MV-4-11 (cell line): Measurements from ENCODE around the gene RTKN2.
"Not testable (repeated sequence)": the region's sequence is repeated elsewhere in the genome, so short reads cannot be mapped to it uniquely, and the experiment has no call there.

Source experiments
- DNase-seq: peaks from one replicate; lab custom pipeline; 2025; lab: John Stamatoyannopoulos, UW

The RTKN2 gene, protein sequence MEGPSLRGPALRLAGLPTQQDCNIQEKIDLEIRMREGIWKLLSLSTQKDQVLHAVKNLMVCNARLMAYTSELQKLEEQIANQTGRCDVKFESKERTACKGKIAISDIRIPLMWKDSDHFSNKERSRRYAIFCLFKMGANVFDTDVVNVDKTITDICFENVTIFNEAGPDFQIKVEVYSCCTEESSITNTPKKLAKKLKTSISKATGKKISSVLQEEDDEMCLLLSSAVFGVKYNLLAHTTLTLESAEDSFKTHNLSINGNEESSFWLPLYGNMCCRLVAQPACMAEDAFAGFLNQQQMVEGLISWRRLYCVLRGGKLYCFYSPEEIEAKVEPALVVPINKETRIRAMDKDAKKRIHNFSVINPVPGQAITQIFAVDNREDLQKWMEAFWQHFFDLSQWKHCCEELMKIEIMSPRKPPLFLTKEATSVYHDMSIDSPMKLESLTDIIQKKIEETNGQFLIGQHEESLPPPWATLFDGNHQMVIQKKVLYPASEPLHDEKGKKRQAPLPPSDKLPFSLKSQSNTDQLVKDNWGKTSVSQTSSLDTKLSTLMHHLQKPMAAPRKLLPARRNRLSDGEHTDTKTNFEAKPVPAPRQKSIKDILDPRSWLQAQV

DNA sequence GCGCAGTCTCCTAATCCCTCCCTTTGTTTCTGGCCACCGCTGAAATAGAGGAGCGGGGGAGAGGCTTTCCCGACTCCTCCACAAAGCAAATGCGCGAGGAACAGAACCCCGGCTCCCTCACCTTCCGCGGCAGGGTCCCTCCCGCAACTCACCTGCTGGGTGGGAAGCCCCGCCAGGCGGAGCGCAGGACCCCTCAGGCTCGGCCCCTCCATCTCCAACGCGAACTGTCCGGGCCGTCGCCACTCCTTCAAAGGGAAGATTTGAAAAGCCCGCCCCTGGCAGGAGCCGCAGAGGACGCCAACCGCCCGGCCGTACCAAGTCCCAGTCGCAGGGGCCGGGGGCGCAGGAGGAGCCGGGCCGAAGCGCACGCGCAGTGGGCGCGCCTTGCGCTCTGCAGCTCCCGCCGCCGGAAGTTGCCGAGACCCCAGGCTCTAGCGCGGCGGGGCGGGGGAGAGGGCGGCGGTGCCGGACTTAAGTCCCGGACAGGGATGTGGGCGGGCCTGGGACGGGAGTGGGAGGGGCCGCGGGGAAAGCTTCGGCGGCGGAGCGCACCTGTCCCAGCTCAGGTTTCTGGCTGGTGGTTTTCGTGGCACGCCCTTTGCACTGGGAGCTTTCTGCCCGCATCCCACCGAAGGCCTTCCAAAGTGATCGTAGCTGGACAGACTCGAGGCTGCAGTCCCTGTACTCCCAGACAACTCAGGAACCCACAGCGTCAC lies at the start of gene RTKN2:
TSS of gene RTKN2 (minus strand) at position 446 of the 716 bp plus-strand sequence. CDS start at position 212, 234 bp downstream.
- DNase-seq: peak; percentile 38

DNA sequence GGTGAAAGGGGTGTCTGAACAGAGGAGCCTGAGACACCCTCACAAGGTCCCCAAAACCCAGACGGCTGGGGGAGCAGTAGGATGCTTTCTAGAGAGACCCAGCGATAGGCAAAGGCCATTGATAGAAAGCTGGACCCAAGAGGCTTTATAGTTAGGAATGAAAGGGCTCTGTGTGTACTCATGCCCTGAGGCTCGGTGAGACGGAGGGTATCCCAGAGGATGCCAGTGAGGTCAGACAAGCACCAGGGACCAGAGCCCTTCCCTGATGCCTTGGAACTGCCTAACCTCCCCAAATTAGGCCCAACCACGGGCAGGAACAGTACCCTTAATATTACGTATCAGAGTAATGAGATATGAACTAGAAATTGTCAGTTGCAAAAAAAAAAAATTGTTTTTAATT lies 48.6 kb upstream of the RTKN2 start:
- no peak for DNase-seq

DNA sequence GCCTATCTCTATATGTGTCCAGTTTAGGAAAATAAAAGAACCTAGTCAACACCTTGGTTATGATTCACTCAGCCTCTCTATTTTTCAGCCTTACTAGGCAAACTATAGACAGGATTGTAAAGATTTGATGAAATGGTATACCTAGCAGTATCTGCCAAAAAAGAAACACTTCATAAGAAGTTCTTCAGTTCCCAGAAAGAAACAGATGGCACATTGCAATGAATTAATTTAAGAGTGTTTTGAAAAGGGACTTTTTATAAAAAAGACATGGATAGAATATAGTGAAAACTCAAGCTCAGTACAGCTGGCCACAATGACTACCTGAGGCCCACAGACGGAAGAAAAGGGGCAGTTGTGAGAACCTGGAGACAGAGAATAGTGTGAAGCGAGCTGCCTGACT lies 40.6 kb upstream of the RTKN2 start:
- DNase-seq: no peak

DNA sequence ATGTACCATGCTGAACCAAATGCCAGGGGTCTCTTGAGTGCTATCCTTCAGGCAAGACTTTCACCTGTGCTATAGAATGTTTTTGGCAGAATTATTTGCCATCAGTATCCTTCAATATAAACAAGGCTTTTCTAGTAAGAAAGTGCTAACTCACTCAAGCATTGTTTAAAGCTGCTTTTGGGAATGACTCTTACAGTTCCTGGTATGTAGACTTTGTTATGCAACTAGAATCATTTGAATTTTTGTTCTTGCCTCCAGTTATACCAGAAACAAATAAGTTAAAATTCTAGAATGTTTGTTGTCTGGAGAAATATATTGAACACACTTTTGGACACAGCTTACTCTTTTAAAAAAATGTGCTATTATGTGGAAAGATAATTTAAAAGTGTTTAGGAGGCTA lies 39.5 kb upstream of the RTKN2 start:
- no peak for DNase-seq

DNA sequence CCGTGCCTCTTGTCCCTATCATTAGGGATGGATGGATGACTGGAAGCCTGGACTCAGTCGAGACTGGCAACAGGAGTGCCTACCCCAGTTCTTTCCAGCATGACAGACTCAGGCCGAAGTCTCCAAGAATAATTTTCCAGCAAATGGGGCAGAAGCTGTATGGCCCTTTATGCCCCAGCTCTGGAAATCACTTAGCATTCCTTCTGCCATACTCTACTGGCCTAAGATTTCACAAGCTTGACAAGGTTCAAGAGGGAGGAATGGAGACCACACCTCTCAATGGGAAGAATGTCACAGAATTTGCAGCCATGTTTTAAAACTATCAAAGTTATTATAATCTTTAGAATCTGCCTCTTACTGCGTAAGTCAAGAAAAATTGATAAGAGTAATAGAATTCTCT lies 39.0 kb upstream of the RTKN2 start:
- DNase-seq: no peak

DNA sequence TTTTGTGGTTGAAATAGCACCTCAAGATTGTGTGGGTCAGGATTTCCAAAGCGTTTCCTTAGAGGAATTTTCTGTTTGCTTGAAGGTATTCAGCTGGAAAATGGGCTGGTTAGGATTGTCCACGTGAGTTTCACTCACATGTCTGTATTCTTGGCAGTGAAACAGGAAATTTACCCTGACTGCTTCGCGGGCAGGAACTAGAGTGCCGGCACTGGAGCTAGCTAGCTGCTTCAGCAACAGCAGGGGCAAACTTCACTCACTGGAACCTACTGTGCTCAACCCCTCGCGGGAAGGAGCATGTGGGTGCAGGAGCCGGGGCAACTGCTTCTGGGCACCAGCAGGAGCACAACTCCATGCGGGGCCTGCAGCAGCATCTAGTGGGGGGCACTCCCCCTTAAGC lies 38.0 kb upstream of the RTKN2 start:
- DNase-seq: no peak

DNA sequence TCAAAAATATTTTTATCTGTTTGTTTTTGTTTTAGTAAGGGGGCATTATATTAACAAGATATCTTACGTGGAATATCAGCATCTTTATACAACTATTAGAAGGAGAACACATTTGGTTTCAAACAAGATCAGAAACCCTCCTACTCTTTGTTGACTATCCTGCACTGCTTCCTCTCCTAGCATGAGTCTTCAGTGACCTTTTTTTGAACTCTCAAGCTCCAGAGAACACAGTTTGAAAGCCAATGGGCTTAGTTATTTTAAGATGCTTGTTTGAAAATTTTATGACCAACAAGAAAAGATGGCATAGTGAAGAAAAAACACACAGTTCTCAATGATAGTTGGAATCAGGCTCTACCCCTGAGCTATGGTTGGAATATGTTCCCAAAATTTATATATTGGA lies 37.2 kb upstream of the RTKN2 start:
- no peak for DNase-seq

DNA sequence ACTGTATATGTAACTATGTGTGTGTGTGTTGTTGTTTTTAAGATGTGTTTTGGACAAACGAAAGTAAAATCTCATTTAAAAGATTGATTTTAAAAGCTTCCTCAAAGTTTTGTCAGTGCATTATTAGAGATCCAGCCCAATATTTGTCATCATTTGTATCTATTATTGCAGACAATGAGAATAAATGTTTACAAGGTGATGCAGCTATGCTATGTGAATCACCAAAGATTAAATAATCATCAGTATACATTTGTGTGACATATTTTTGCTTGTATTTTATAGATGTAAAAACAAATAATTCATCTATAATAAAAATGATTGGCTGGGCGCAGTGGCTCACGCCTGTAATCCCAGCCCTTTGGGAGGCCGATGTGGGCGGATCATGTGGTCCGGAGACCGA lies 35.3 kb upstream of the RTKN2 start:
- no peak for DNase-seq

DNA sequence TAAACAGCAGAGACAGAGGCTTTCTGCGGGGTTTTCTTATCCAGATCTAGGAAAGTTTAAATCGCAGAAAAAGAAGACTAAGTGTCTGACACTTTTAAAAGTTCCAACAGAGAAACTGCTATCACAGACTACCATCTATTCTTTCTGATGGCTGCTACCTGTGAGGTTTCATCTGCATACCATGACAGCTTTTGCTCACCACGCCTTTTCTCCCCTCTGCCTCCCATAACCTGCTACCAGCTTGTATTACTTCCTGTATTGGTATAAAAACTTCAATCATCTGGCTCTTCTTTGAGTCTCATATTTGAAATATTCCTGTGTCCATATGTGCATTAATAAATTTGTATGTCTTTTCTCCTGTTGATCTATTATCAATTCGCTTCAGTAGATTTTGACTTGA lies 34.1 kb upstream of the RTKN2 start:
- DNase-seq: no peak

DNA sequence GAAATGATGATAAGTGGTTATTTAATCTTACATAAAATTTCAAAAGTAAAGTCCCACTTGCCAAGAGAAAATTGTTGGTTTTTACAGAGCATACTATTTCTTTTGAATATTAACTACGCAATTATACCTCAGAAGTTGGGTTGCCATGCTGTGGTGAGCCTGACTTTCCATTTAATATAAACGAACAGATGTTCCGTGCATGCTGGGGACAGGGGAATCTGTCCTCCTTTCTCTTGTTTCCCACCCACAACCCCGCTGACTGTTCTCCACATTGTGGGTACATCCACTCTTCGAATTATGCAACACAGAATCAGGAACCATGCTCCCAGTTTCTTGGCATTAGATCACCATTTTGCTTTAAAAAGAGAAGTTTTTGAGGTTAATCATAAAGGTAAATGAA lies 29.2 kb upstream of the RTKN2 start:
- DNase-seq: no peak

DNA sequence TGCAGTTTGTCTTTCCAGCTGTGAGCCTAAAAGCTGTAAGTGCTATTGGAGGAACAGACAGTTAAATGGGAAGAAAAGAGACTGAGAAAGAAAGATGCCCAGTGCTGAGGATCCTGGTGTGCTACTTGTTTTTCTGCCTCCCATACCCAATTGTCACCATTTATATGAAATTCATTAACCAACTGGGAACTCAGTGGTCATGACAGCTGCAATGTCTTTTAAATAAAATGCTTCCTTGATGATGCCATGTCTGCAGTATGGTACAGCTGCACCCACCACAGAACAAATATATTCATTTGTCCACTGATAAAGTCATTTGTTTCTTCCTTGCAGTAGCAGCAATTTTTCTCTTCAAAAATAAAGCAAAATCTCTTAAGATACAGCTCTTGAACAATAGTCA lies 15.6 kb upstream of the RTKN2 start:
- no peak for DNase-seq

DNA sequence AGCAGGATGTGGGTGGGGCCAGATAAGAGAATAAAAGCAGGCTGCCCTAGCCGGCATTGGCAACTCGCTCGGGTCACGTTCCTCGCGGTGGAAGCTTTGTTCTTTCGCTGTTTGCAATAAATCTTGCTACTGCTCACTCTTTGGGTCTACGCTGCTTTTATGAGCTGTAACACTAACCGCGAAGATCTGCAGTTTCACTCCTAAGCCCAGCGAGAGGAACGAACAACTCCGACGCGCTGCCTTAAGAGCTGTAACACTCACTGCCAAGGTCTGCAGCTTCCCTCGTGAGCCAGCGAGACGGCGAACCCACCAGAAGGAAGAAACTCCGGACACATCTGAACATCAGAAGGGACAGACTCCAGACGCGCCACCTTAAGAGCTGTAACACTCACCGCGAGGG lies 12.7 kb upstream of the RTKN2 start:
- not testable (repeated sequence) for DNase-seq

DNA sequence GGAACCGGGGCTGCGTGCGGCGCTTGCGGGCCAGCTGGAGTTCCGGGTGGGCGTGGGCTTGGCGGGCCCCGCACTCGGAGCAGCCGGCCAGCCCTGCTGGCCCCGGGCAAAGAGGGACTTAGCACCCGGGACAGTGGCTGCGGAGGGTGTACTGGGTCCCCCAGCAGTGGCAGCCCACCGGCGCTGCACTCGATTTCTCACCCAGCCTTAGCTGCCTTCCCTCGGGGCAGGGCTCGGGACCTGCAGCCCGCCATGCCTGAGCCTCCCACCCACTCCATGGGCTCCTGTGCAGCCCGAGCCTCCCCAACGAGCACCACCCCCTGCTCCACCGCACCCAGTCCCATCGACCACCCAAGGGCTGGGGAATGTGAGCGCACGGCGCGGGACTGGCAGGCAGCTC lies 11.7 kb upstream of the RTKN2 start:
- not testable (repeated sequence) for DNase-seq

DNA sequence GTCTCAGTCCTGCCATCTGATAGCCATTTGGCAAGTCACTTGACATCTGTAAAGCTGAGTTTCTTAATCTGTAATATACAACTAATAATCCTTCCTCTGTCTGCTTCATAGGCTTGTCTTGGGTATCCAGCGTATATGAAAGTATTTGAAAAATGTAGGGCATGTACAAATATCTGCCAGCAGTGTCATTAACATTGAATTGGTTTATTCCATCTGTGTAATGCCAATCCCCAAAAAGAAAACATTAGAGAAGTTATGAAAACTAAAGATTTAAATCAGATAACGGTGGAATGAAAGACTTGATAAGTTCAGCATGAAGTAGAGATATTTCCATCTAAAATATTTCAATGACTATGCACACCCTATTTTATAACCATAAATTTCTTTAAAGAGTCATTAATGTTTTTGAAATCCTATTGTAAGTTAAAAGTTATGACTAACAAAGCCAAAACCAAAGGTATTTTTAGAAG lies 9.8 kb upstream of the RTKN2 start:
- DNase-seq: no peak

DNA sequence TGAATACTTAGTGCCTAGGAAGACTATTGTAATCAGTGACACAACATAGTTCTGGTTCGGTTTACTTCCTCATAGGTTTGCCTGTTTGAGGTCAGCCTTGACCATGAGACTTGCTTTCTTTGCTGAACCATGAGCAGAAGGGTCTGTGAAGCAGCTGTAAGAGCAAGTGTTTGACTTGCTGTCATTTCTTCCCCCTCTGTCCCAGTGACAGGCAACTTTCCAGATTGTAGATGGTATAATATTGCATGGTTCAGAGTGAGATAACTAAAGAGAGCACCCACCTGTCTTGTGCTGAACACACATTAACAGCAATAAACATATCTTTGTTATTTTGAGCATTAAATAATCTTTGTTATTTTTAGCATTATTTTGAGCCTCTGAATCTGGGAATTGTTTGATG lies 9.3 kb upstream of the RTKN2 start:
- no peak for DNase-seq

DNA sequence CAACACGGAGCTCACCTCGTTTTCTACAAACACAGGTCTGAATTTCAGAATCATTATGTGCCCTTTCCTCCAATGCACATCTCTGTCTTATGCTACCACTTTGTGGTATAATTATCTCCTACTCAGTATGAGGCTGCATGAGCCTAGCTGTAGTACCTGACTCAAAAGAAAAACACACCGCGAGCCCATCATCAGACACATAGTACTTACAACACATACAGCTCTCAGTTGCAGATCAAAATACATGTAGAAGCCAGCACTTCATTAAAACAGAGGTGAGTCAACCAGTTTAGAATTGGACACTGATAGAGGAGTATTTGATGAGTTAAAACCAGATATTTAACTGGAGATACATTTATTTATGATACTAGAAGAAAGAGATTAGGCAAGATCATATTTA lies 1.4 kb upstream of the RTKN2 start:
- no peak for DNase-seq

DNA sequence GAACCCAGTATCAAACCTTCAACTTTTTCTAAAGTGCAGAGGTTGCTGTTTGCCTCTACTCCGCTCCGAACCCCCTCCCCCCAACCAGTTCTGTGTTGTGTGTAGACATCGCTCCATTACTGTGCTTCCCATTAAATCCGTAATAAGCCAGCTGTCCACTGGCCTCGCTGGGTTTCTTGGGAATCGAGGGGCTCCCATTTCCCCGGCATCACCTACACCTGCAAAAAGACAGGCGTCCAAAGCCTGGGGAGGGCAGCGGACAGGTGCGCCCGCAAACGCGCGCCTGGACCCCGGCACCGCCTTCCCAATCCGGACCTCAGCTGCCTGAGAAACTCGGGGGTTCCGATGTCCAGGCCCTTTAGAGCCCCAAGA lies 631 bp downstream of the RTKN2 start:
- DNase-seq: no peak

DNA sequence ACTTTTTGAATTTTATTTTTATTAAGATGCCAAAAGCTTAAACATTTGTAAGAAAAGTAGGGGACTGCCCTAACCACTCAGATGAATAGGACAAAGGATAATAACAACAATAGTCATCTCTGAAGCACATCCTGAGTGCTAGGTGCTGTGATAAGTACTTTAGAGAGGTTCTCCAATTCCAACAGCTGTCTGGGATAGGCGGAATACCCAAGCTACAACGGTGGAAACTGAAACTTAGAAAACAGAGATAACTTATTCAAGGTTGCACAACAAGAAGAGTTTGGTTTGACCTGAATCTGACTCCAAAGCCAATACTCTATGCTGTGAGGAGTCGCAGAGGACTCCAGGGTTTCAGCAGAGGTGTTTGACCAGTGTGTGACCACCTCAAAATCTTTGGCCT lies 2.0 kb downstream of the RTKN2 start:
- DNase-seq: peak; percentile 47

DNA sequence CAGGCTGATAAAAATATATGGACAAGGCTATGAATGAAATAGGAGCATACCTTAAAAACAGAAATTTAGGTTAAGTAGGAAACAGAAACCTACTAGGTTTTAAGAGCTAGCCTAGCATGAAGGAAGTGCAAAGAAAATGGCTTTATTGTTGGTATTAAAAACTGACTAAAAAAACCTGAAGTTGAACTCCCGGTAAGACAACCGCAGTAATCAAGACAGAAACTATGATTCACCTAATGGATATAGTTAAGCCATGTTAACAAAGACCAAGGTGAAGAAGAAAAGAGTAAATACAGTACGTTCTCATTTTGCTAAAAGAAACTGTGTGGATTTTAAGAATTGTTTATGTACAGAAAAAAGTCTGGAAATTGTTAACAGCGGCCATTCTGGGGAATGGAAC lies 2.5 kb downstream of the RTKN2 start:
- no peak for DNase-seq

DNA sequence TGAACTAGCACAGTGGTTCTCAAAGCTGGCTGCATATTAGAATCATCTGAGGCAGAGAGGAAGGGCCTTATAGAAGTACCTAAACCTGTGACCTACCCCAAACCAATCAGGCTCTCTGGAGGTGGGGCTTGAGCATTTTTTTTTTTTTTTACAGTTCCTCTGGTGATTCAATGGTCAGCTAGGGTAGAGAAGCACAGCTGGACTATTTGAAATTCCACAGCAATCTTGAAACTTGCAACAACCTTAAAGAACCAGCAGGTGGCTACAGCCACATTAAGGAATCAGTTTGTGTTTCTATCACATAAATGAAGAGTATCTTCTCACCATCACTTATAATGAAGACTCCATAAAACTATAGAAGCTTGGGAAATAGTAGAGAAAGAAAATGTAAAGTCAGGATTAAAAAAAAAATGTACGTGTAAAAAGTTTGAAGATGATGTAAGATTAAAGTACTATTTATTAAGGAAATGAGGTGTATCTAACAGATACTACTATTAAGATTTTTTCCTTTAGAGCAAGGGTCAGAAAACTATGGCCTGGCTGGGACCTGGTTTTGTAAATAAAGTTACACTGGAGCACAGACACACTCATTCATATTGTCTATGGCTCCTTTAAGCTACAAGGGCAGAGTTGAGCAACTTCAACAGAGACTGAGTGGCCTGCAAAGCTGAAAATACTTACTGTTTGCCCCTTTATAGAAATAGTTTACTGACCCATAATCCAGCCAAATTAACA lies 3.8 kb downstream of the RTKN2 start:
- DNase-seq: peak; percentile 64

DNA sequence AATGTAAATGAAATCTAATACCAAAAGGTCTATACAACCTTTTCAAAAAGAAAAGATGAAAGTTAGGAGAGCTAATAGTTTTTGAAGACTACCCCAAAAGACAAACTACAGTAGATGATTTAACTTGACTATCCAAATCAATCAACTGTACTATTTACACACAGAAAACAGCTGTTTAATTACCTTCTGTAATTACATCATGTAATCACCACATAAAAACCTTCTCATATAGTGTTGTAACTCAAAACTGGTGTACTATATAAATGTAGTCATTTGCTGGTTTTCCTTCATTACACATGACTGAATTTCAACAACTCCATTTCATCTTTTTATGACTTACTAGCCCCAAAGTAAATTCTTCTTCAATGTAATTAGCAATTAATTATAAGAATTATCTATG lies 4.5 kb downstream of the RTKN2 start:
- DNase-seq: no peak

DNA sequence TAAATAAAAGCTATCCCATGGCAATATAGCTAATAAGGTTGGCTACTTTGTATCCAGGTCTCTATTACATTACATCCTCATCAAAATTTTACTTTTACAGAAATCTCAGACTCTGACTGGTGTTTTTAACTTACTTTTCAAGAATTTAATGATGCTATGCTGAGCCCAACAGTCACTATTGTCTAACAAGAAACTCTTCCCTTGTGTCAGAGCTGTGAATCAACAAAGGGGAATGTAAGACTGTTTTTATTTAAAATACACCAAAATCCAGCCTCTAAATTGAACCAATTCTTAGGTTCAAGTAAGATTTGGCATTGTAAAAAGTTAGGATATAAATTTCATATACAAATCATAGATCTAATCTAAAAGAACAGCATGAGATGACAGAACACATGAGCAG lies 7.0 kb downstream of the RTKN2 start:
- no peak for DNase-seq
